Astrocyte of the hippocampus (primary cell): Measurements from ENCODE around the gene EPHA4.
A peak's percentile ranks its signal among the peaks of the same experiment; 100 is the strongest.

Experiments
- DNase-seq: peaks from one replicate; pipeline ENCODE4 v3.0.0; 2011; ENCODE audit warnings: low read depth, low spot score

EPHA4 gene

GRCh38 chr2:221571551-221572218, 419 bp downstream of the EPHA4 start:
- peak; percentile 76 for DNase-seq

- DNase-seq = no peak
Measured at GRCh38 chr2:221571025-221571550, 1.0 kb downstream of the EPHA4 start.

GRCh38 chr2:221570321-221570935, 1.7 kb downstream of the EPHA4 start:
- peak; percentile 73 for DNase-seq

- peak; percentile 21 for DNase-seq
Measured at GRCh38 chr2:221569871-221570270, 2.2 kb downstream of the EPHA4 start.

GRCh38 chr2:221569425-221569845, 2.7 kb downstream of the EPHA4 start:
- no peak for DNase-seq

GRCh38 chr2:221568299-221568698, 3.8 kb downstream of the EPHA4 start:
- DNase-seq = no peak

GRCh38 chr2:221567809-221568208, 4.3 kb downstream of the EPHA4 start:
- DNase-seq = no peak

- no peak for DNase-seq
Measured at GRCh38 chr2:221567231-221567760, 4.8 kb downstream of the EPHA4 start.

- DNase-seq = no peak
Measured at GRCh38 chr2:221563270-221563985, 8.7 kb downstream of the EPHA4 start.

GRCh38 chr2:221562226-221562625, 9.9 kb downstream of the EPHA4 start:
- DNase-seq = peak; percentile 11

GRCh38 chr2:221561770-221562169, 10.3 kb downstream of the EPHA4 start:
- DNase-seq = no peak

GRCh38 chr2:221559991-221560390, 12.1 kb downstream of the EPHA4 start:
- no peak for DNase-seq

GRCh38 chr2:221558107-221558506, 14.0 kb downstream of the EPHA4 start:
- no peak for DNase-seq

- DNase-seq = no peak
Measured at GRCh38 chr2:221555494-221555846, 16.6 kb downstream of the EPHA4 start.

GRCh38 chr2:221554769-221555493, 17.2 kb downstream of the EPHA4 start:
- peak; percentile 39 for DNase-seq

- no peak for DNase-seq
Measured at GRCh38 chr2:221553333-221553732, 18.8 kb downstream of the EPHA4 start.

GRCh38 chr2:221552291-221552690, 19.8 kb downstream of the EPHA4 start:
- DNase-seq = no peak

- DNase-seq = no peak
Measured at GRCh38 chr2:221551864-221552263, 20.2 kb downstream of the EPHA4 start.

- peak; percentile 54 for DNase-seq
Measured at GRCh38 chr2:221549143-221549542, 23.0 kb downstream of the EPHA4 start.

GRCh38 chr2:221546505-221547225, 25.4 kb downstream of the EPHA4 start:
- no peak for DNase-seq

GRCh38 chr2:221541131-221541735, 30.9 kb downstream of the EPHA4 start:
- DNase-seq = no peak
